GM12864 (cell line): ENCODE results near the gene ETNPPL.

ENCODE experiments used
- DNase-seq: peaks from one replicate; pipeline ENCODE4 v3.0.0-alpha.2; 2011; ENCODE audit warnings: low read depth
- H3K4me3 ChIP-seq: 2 replicates; pipeline ENCODE4 v1.5.1; 2011; ENCODE audit warnings: mild to moderate bottlenecking, low read depth, low read length, control low read depth
- CTCF ChIP-seq: IDR thresholded peaks from 2 replicates; pipeline ENCODE4 v1.5.1; 2011; ENCODE audit warnings: low read depth, mild to moderate bottlenecking, moderate library complexity, low read length, control low read depth, inconsistent platforms; ENCODE audit errors: missing control alignments

The ETNPPL gene

GRCh38 chr4:108742451-108743420, 20.1 kb downstream of the ETNPPL start:
- no peak for TF ChIP-seq CTCF
- DNase-seq: no peak
- no peak overlapping the region for H3K4me3 ChIP-seq

- no peak overlapping the region for H3K4me3 ChIP-seq
- TF ChIP-seq CTCF: no peak
- DNase-seq: no peak
These were observed 24.7 kb downstream of the ETNPPL start for GRCh38 chr4:108738003-108738706.

- H3K4me3 ChIP-seq: no peak overlapping the region
- no peak for TF ChIP-seq CTCF
- DNase-seq: no peak
These were observed 31.8 kb downstream of the ETNPPL start for GRCh38 chr4:108731006-108731405.

- no peak for TF ChIP-seq CTCF
- no peak for DNase-seq
- H3K4me3 ChIP-seq: no peak overlapping the region
These were observed 32.3 kb downstream of the ETNPPL start for GRCh38 chr4:108730579-108730978.

- DNase-seq: no peak
- no peak overlapping the region for H3K4me3 ChIP-seq
- no peak for TF ChIP-seq CTCF
These were observed 33.1 kb downstream of the ETNPPL start for GRCh38 chr4:108729731-108730130.

GRCh38 chr4:108725457-108725856, 37.4 kb downstream of the ETNPPL start:
- H3K4me3 ChIP-seq: no peak overlapping the region
- no peak for TF ChIP-seq CTCF
- no peak for DNase-seq
